GM10266 (cell line): ENCODE measurements around the gene ARRDC1.

Experiments
- DNase-seq: peaks from one replicate; pipeline ENCODE4 v3.0.0; 2012; ENCODE audit errors: extremely low spot score
- TF ChIP-seq, protein P1 (sequence below): IDR thresholded peaks from 2 replicates; pipeline ENCODE4 v1.5.1; 2012; ENCODE audit warnings: mild to moderate bottlenecking, low read depth; ENCODE audit not compliant: control insufficient read depth, insufficient read depth; ENCODE audit errors: missing control alignments

The ARRDC1 gene

GRCh38 chr9:137586854-137587253 is 18.6 kb upstream of the ARRDC1 start:
- no peak for DNase-seq
- TF ChIP-seq, protein P1, sequence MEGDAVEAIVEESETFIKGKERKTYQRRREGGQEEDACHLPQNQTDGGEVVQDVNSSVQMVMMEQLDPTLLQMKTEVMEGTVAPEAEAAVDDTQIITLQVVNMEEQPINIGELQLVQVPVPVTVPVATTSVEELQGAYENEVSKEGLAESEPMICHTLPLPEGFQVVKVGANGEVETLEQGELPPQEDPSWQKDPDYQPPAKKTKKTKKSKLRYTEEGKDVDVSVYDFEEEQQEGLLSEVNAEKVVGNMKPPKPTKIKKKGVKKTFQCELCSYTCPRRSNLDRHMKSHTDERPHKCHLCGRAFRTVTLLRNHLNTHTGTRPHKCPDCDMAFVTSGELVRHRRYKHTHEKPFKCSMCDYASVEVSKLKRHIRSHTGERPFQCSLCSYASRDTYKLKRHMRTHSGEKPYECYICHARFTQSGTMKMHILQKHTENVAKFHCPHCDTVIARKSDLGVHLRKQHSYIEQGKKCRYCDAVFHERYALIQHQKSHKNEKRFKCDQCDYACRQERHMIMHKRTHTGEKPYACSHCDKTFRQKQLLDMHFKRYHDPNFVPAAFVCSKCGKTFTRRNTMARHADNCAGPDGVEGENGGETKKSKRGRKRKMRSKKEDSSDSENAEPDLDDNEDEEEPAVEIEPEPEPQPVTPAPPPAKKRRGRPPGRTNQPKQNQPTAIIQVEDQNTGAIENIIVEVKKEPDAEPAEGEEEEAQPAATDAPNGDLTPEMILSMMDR = no peak

GRCh38 chr9:137588311-137588710 is 17.2 kb upstream of the ARRDC1 start:
- TF ChIP-seq, protein P1 = no peak
- no peak for DNase-seq

GRCh38 chr9:137588891-137589290 is 16.6 kb upstream of the ARRDC1 start:
- TF ChIP-seq, protein P1 = no peak
- no peak for DNase-seq

DNA sequence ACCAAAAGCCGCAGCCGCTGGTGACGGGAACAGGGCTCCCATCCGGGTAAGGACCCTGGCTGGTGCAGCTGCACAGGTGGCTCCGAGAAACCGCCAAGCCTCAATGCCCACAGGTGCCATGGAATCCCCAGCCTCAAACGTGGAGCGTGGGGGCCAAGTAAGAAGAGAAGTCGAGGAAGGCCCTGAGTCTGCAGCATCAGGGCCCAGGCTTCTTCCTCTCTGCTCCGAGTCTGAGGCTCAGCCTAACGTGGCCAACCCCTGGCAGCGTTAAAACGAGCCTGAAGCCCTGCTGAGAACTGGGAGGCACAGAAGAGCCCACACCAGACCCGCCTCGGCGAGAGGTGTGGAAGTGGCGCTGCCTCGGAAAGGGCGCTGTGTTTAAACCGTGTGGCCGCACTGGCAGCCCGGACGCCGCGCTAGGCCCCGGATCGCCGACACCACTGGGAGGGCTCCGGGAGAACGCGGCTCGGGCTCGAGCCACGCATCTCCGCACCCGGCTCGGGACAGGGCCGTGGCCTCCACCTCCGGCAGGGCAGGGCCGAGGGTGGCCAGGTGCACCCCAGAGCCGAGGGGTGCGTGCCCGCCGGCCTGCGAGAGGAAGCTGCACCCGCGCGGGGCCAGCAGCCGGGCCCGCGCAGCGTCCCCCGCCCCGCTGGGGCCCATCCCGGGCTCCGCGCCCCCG is 15.9 kb upstream of the ARRDC1 start:
- TF ChIP-seq, protein P1 = no peak
- no peak for DNase-seq

- DNase-seq = no peak
- TF ChIP-seq, protein P1 = no peak
Observed at GRCh38 chr9:137590123-137590468, 15.4 kb upstream of the ARRDC1 start.

GRCh38 chr9:137590469-137591383 is 14.8 kb upstream of the ARRDC1 start, which contains the start of gene ZMYND19:
ZMYND19 (minus strand) TSS chr9:137590512; CDS start chr9:137590263, 249 bp downstream.
- peak; percentile 100 for DNase-seq
- TF ChIP-seq, protein P1 = no peak

GRCh38 chr9:137592767-137593166 is 12.7 kb upstream of the ARRDC1 start:
- TF ChIP-seq, protein P1 = no peak
- no peak for DNase-seq
